ENCODE measurements around the gene PTPRM. TPM values are rescaled to one million over a fixed set of nuclear protein-coding genes. Genes with fewer than 3 reads are reported as not detected.

Gene PTPRM
- polyA plus RNA-seq, 1 experiment: 81.1 TPM

GRCh38 chr18:8215741-8216140 lies 648.6 kb downstream of the PTPRM start:
- Histone ChIP-seq H3K27me3 (ENCODE audit: control insufficient read depth, insufficient read depth, low read length) (no peaks in the 10 kb centered on the region), H3K9me3 (ENCODE audit: control insufficient read depth, insufficient read depth, low read length) (no peaks in the 10 kb centered on the region), H3K4me3 (ENCODE audit: low read depth, low read length) (no peak overlapping the region), H3K27ac (ENCODE audit: low read depth, low read length) (no peak overlapping the region)
- CTCF ChIA-PET: no interaction called here
- DNase-seq (ENCODE audit: low read depth, low spot score): no peak
- POLR2A ChIA-PET: no interaction called here
- TF ChIP-seq CTCF (IDR thresholded peaks at IDR 0.05; ENCODE audit: low read depth, low read length): no peak

- CTCF ChIA-PET: no interaction called here
- Histone ChIP-seq H3K9me3 (ENCODE audit: control insufficient read depth, insufficient read depth, low read length) (no peaks in the 10 kb centered on the region), H3K27ac (ENCODE audit: low read depth, low read length) (no peak overlapping the region), H3K4me3 (ENCODE audit: low read depth, low read length) (no peak overlapping the region), H3K27me3 (ENCODE audit: control insufficient read depth, insufficient read depth, low read length) (no peaks in the 10 kb centered on the region)
- no peak for TF ChIP-seq CTCF (IDR thresholded peaks at IDR 0.05; ENCODE audit: low read depth, low read length)
- DNase-seq (ENCODE audit: low read depth, low spot score): no peak
- POLR2A ChIA-PET: no interaction called here
These were observed 650.0 kb downstream of the PTPRM start for GRCh38 chr18:8217051-8217564.

GRCh38 chr18:8218197-8218596 lies 651.1 kb downstream of the PTPRM start:
- Histone ChIP-seq H3K4me3 (ENCODE audit: low read depth, low read length) (no peak overlapping the region), H3K27me3 (ENCODE audit: control insufficient read depth, insufficient read depth, low read length) (no peaks in the 10 kb centered on the region), H3K27ac (ENCODE audit: low read depth, low read length) (no peak overlapping the region), H3K9me3 (ENCODE audit: control insufficient read depth, insufficient read depth, low read length) (no peaks in the 10 kb centered on the region)
- ChIA-PET CTCF (no interaction called here), POLR2A (no interaction called here)
- no peak for DNase-seq (ENCODE audit: low read depth, low spot score)
- no peak for TF ChIP-seq CTCF (IDR thresholded peaks at IDR 0.05; ENCODE audit: low read depth, low read length)

GRCh38 chr18:8221452-8221851 lies 654.3 kb downstream of the PTPRM start:
- H3K27me3 ChIP-seq (ENCODE audit: control insufficient read depth, insufficient read depth, low read length): no peaks in the 10 kb centered on the region
- ChIA-PET CTCF (no interaction called here), POLR2A (no interaction called here)
- H3K4me3 ChIP-seq (ENCODE audit: low read depth, low read length): no peak overlapping the region
- peaks cover 3% of the 10 kb centered on the region; the same call in 1 of the 2 replicates for H3K9me3 ChIP-seq (ENCODE audit: control insufficient read depth, insufficient read depth, low read length)
- H3K27ac ChIP-seq (ENCODE audit: low read depth, low read length): no peak overlapping the region
- no peak for DNase-seq (ENCODE audit: low read depth, low spot score)
- TF ChIP-seq CTCF (IDR thresholded peaks at IDR 0.05; ENCODE audit: low read depth, low read length): no peak

- Histone ChIP-seq H3K27ac (ENCODE audit: low read depth, low read length) (no peak overlapping the region), H3K9me3 (ENCODE audit: control insufficient read depth, insufficient read depth, low read length) (peaks cover 3% of the 10 kb centered on the region; the same call in 1 of the 2 replicates), H3K4me3 (ENCODE audit: low read depth, low read length) (no peak overlapping the region), H3K27me3 (ENCODE audit: control insufficient read depth, insufficient read depth, low read length) (no peaks in the 10 kb centered on the region)
- TF ChIP-seq CTCF (IDR thresholded peaks at IDR 0.05; ENCODE audit: low read depth, low read length): no peak
- DNase-seq (ENCODE audit: low read depth, low spot score): no peak
- ChIA-PET POLR2A (no interaction called here), CTCF (interaction anchor here (1.0 kb wide), 1 partner anchor 658 kb away, joined by 4 read pairs; the partner anchor contains the start of gene PTPRM)
These were observed 657.5 kb downstream of the PTPRM start for GRCh38 chr18:8224576-8224975.
